ENCODE data around the gene TNFSF8.
A peak's percentile ranks its signal among the peaks of the same experiment; 100 is the strongest.

TNFSF8 gene

GRCh38 chr9:114898741-114899140 lies 31.6 kb downstream of the TNFSF8 start:
- Histone ChIP-seq H3K36me3 (replicated peaks; ENCODE audit: low read depth, low read length) (no peaks in the 10 kb centered on the region), H3K9ac (ENCODE audit: low read length) (no peak overlapping the region), H3K27me3 (ENCODE audit: low read depth, low read length) (peaks cover 19% of the 10 kb centered on the region), H2AFZ (ENCODE audit: low read depth, low read length) (peak overlapping the region; percentile 70), H3K4me1 (ENCODE audit: low read length) (peaks cover 46% of the 10 kb centered on the region), H3K9me3 (ENCODE audit: insufficient read depth, low read length) (no peaks in the 10 kb centered on the region), H3K4me2 (ENCODE audit: low read length) (peak overlapping the region; percentile 73), H3K4me3 (ENCODE audit: low read length) (peak overlapping the region; percentile 37), H3K27ac (ENCODE audit: low read length) (no peak overlapping the region; the same call in 1 of the 2 replicates), H4K20me1 (ENCODE audit: insufficient read depth, low read length) (no peaks in the 10 kb centered on the region), H3K79me2 (ENCODE audit: low read length) (no peaks in the 10 kb centered on the region)
- TF ChIP-seq, protein P1, sequence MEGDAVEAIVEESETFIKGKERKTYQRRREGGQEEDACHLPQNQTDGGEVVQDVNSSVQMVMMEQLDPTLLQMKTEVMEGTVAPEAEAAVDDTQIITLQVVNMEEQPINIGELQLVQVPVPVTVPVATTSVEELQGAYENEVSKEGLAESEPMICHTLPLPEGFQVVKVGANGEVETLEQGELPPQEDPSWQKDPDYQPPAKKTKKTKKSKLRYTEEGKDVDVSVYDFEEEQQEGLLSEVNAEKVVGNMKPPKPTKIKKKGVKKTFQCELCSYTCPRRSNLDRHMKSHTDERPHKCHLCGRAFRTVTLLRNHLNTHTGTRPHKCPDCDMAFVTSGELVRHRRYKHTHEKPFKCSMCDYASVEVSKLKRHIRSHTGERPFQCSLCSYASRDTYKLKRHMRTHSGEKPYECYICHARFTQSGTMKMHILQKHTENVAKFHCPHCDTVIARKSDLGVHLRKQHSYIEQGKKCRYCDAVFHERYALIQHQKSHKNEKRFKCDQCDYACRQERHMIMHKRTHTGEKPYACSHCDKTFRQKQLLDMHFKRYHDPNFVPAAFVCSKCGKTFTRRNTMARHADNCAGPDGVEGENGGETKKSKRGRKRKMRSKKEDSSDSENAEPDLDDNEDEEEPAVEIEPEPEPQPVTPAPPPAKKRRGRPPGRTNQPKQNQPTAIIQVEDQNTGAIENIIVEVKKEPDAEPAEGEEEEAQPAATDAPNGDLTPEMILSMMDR (IDR thresholded peaks at IDR 0.05; ENCODE audit: low read depth, low read length), result no peak
- TF ChIP-seq EZH2phosphoT487 (IDR thresholded peaks at IDR 0.05; ENCODE audit: low read depth), result no peak

GRCh38 chr9:114897196-114897595 lies 33.2 kb downstream of the TNFSF8 start:
- Histone ChIP-seq H3K27ac (ENCODE audit: low read length) (no peak overlapping the region), H3K27me3 (ENCODE audit: low read depth, low read length) (peaks cover 14% of the 10 kb centered on the region), H3K9me3 (ENCODE audit: insufficient read depth, low read length) (no peaks in the 10 kb centered on the region), H3K4me2 (ENCODE audit: low read length) (no peak overlapping the region), H3K4me3 (ENCODE audit: low read length) (no peak overlapping the region), H3K9ac (ENCODE audit: low read length) (no peak overlapping the region), H3K79me2 (ENCODE audit: low read length) (no peaks in the 10 kb centered on the region), H2AFZ (ENCODE audit: low read depth, low read length) (no peak overlapping the region), H4K20me1 (ENCODE audit: insufficient read depth, low read length) (no peaks in the 10 kb centered on the region), H3K36me3 (replicated peaks; ENCODE audit: low read depth, low read length) (no peaks in the 10 kb centered on the region), H3K4me1 (ENCODE audit: low read length) (peaks cover 60% of the 10 kb centered on the region)
- TF ChIP-seq, protein P1 (IDR thresholded peaks at IDR 0.05; ENCODE audit: low read depth, low read length), result no peak
- TF ChIP-seq EZH2phosphoT487 (IDR thresholded peaks at IDR 0.05; ENCODE audit: low read depth), result no peak

- H3K27ac ChIP-seq (ENCODE audit: low read length), result peak overlapping the region; percentile 96; the same call in 1 of the 2 replicates
- no peak for TF ChIP-seq EZH2phosphoT487 (IDR thresholded peaks at IDR 0.05; ENCODE audit: low read depth)
- TF ChIP-seq, protein P1 (IDR thresholded peaks at IDR 0.05; ENCODE audit: low read depth, low read length), result no peak
- peaks cover 63% of the 10 kb centered on the region for H3K4me1 ChIP-seq (ENCODE audit: low read length)
Observed at GRCh38 chr9:114896344-114896743, 34.0 kb downstream of the TNFSF8 start.

GRCh38 chr9:114895521-114895991 lies 34.8 kb downstream of the TNFSF8 start:
- no peaks in the 10 kb centered on the region for H3K36me3 ChIP-seq (replicated peaks; ENCODE audit: low read depth, low read length)
- H3K4me3 ChIP-seq (ENCODE audit: low read length), result no peak overlapping the region
- no peak overlapping the region for H2AFZ ChIP-seq (ENCODE audit: low read depth, low read length)
- no peaks in the 10 kb centered on the region for H3K79me2 ChIP-seq (ENCODE audit: low read length)
- no peaks in the 10 kb centered on the region for H4K20me1 ChIP-seq (ENCODE audit: insufficient read depth, low read length)
- H3K27ac ChIP-seq (ENCODE audit: low read length), result peak overlapping the region; percentile 96
- H3K9ac ChIP-seq (ENCODE audit: low read length), result peak overlapping the region; percentile 86; the same call in 1 of the 2 replicates
- no peaks in the 10 kb centered on the region for H3K9me3 ChIP-seq (ENCODE audit: insufficient read depth, low read length)
- H3K27me3 ChIP-seq (ENCODE audit: low read depth, low read length), result peaks cover 5% of the 10 kb centered on the region
- H3K4me2 ChIP-seq (ENCODE audit: low read length), result peak overlapping the region; percentile 92
- TF ChIP-seq, protein P1 (IDR thresholded peaks at IDR 0.05; ENCODE audit: low read depth, low read length), result no peak
- TF ChIP-seq EZH2phosphoT487 (IDR thresholded peaks at IDR 0.05; ENCODE audit: low read depth), result no peak
- peaks cover 63% of the 10 kb centered on the region for H3K4me1 ChIP-seq (ENCODE audit: low read length)

More at GRCh38 chr9:114896344-114896743, 34.0 kb downstream of the TNFSF8 start:
- peak overlapping the region; percentile 92; the same call in 1 of the 2 replicates for H3K4me2 ChIP-seq (ENCODE audit: low read length)
- 0 out of 2 replicates have a peak overlapping the region, but pooled peaks have one; percentile 86 for H3K9ac ChIP-seq (ENCODE audit: low read length)
- H2AFZ ChIP-seq (ENCODE audit: low read depth, low read length), result no peak overlapping the region
- H3K36me3 ChIP-seq (replicated peaks; ENCODE audit: low read depth, low read length), result no peaks in the 10 kb centered on the region
- no peak overlapping the region for H3K4me3 ChIP-seq (ENCODE audit: low read length)
- H3K9me3 ChIP-seq (ENCODE audit: insufficient read depth, low read length), result no peaks in the 10 kb centered on the region
- H4K20me1 ChIP-seq (ENCODE audit: insufficient read depth, low read length), result no peaks in the 10 kb centered on the region
- no peaks in the 10 kb centered on the region for H3K79me2 ChIP-seq (ENCODE audit: low read length)
- H3K27me3 ChIP-seq (ENCODE audit: low read depth, low read length), result peaks cover 7% of the 10 kb centered on the region
